HPDE6-E6E7 (cell line): ENCODE results near the gene ITGA2.
"Not testable (repeated sequence)": the region's sequence is repeated elsewhere in the genome, so short reads cannot be mapped to it uniquely, and the experiment has no call there.

Experiments
- DNase-seq: peaks from one replicate; pipeline ENCODE4 v3.0.0; 2011; ENCODE audit warnings: missing footprints; ENCODE audit errors: extremely low spot score

ITGA2 gene

GRCh38 chr5:52989025-52989780, at the start of gene ITGA2:
ITGA2 (plus strand) TSS chr5:52989352; CDS start chr5:52989469, 117 bp downstream.
- DNase-seq, result no peak

DNA sequence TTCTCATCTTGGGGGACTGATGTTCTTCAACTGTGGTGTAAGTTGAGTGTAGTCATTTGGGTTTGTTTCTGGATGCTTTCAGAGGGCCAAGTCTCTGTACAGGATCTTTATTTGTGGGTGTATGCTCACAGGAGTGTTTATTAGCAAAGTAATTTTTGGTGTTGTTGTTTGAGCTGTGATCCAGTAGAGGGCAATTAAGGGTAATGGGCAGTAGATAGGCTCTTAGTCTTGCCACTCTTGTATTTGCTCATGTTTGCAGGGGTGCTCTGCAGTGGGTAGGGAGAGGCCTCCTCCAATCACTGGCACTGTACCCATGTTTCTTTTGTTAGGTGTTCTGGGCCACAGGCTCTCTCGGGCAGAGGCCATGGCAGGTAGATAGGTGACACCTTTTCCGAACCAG, 45.9 kb upstream of the ITGA2 start:
- no peak for DNase-seq

- no peak for DNase-seq
These were observed 45.3 kb upstream of the ITGA2 start for GRCh38 chr5:52943808-52944207.

- DNase-seq, result no peak
These were observed 44.1 kb upstream of the ITGA2 start for GRCh38 chr5:52945040-52945439.

- no peak for DNase-seq
These were observed 41.9 kb upstream of the ITGA2 start for GRCh38 chr5:52947208-52947607.

DNA sequence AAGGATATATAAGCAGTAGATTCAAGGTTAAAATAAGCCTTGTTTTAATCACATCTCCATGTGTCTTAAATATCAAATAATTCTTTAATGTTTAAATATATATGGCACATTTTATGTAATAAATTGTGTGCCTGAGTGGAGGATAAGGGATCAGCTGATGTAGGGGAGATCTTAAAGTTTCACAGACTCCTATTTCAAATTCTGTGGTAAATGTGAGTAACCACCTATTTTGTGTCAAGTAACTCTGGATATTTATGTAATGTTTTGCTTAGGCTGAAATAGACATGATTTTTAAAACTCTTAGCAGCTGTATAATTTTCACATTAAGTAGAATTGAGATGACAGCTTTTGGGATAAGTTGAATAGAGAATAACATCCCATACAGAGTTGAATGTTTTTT, 41.3 kb upstream of the ITGA2 start:
- no peak for DNase-seq

- peak; percentile 55 for DNase-seq
These were observed 40.6 kb upstream of the ITGA2 start for GRCh38 chr5:52948418-52949076.

DNA sequence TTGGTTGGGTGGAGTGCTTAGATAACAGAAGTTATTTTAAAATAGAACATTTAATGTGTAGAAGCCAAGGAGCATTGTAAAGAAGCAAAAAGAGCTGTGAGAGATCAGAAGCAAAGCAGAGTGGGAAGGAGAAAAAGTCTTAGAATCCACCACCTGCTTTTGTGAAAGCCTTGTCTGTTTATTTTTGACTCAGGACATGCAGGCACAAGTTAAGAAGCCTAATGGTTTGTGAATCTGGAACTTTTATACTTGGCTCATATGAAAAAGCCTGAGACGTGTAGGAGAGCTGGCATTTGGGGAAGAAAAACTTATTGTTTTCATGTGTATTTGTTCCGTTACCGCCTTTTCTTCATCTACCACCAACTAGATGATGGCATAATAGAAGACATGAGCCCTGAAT, 38.5 kb upstream of the ITGA2 start:
- no peak for DNase-seq

- DNase-seq, result no peak
These were observed 36.7 kb upstream of the ITGA2 start for GRCh38 chr5:52952483-52952882.

- DNase-seq, result no peak
These were observed 33.1 kb upstream of the ITGA2 start for GRCh38 chr5:52956014-52956413.

DNA sequence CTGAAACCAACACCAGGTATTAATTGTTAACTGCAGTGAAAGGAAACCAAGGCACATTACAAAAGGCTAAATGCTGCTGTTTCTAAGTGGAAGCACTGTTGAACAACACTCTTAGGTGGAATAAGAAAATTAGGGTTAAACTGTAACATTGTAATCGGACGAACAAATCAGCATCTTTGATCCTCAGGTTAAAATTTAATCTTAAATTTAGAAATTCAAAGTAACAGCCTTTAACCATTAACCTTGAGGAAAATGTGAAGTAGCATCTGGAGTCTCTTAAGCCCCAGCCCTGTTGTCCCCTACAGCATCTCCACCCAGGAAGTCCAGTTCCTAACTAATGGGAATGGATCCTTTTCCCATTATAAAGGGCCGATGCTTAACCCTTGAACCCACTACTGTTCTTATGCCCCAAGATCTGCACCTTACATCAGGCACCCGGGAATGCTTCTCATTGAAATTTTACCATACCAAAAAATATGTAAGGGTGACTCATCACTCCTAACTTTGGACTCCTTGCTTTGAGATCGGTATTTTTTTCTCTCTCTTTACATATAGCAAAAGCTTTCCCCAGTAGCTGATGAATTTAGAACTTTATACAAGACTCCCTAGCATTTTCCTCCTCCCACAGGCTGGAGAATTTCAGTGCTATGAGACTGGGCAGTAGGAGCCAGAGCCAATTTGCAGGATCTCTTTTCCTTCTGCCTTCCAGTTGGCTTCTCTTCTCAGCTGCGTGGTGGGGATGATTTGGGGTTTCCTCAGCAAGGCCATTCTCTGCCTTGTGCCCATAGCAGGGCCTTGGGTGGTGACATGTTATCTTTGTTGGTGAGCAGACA, 32.0 kb upstream of the ITGA2 start:
- no peak for DNase-seq

- DNase-seq, result peak; percentile 21
These were observed 27.9 kb upstream of the ITGA2 start for GRCh38 chr5:52961274-52961681.

GRCh38 chr5:52963636-52964035, 25.5 kb upstream of the ITGA2 start:
- no peak for DNase-seq

DNA sequence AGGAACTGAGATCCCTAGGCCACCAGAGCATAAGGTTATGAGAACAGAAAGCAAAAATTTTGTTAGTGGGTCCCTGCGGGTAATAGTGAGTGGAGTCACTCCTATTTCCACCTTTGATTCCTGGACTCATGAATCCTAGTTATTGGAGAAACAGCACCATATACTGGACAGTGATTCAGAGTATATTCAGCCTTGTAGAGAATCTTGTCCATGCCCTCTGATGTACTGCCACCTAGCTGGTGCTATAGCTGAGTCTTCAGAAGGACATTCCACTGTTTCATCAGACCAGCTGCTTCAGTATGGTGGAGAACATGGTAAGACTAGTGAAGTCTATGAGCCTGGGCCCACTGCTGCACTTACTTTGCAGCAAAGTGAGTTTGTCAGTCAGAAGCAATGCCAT, 25.0 kb upstream of the ITGA2 start:
- no peak for DNase-seq

- DNase-seq, result not testable (repeated sequence)
These were observed 13.0 kb upstream of the ITGA2 start for GRCh38 chr5:52976157-52976556.

DNA sequence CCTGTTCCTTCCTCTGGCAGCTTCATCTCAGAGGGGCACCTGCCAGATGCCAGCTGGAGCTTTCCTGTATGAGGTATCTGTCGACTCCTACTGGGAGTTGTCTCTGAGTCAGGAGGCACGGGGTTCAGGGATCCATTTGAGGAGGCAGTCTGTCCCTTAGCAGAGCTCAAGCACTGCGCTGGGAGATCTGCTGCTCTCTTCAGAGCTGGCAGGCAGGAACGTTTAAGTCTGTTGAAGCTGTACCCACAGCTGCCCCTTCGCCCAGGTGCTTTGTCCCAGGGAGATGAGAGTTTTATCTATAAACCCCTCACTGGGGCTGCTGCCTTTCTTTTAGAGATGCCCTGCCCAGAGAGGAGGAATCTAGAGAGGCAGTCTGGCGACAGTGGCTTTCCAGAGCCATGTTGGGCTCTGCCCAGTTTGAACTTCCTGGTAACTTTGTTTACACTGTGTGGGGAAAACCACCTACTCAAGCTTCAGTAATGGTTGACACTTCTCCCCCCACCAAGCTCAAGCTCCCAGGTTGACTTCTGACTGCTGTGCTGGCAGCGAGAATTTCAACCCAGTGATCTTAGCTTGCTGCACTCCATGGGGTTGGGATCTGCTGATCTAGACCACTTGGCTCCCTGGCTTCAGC, 11.8 kb upstream of the ITGA2 start:
- no peak for DNase-seq

DNA sequence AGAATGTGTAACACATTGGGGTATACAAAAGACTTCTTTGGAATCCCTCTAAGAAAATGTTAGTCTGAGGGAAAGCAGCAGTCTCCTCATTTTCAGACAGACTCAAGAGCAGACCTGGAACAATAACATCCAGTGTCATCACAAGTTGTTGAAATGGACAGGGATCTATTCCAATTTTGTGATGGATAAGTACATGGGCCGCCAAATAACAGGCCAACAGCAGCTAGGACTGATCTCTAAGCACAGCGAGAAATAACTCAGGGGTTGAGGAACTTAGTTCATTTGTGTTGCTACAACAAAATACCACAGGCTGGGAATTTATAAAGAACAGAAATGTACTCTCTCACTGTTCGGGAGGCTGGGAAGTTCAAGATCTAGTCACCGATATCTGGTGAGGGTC, 7.6 kb upstream of the ITGA2 start:
- no peak for DNase-seq

DNA sequence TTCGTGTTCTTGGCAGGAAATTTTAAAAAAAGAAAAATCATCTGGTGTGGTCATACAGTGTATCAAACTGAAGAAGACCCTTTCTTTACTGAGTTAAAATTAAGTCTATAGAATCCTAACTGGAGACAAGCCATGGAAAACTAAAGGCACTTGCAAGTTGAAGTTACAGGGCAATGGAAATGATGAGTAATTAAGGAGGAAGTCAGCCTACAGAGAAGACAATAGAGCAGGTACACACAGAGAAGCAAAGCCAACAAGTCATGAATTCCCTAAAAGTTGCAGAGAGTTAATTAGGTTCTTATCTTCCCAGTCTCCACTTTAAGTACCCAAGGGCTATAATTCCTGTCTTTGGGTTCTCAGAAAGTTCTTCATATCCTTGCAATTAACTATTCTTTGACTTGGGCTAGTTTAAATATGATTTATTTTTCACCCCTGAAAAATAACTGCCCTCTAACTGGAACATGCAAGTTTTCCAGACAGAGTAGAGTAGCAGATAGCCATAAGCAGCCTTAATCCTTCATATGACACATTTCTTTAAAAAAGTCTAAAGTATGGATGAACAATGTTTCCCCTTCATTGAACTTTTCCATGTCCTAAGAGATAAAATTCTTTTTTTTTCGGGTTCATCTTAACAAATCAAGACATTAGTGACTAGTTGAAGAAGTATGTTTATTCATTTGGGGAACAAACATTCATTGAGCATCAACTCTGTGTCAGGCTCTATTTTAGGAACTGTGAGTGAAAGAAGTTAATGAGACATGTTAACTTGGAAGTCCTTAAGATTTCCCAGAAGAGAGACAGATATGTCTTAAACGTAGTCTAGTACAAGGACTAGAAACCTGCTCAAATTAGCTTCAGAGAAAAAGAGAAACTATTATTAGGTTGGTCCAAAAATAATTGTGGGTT, 5.2 kb upstream of the ITGA2 start:
- no peak for DNase-seq

- DNase-seq, result no peak
These were observed 3.8 kb upstream of the ITGA2 start for GRCh38 chr5:52985306-52985705.

GRCh38 chr5:52987711-52988331, 1.3 kb upstream of the ITGA2 start:
- DNase-seq, result peak; percentile 75
